ENCODE measurements around the gene STAMBP. TPM values are rescaled to one million over a fixed set of nuclear protein-coding genes. Genes with fewer than 3 reads are reported as not detected.
"Not testable (repeated sequence)": the region's sequence is repeated elsewhere in the genome, so short reads cannot be mapped to it uniquely, and the experiment has no call there.

STAMBP gene
- total RNA-seq, 1 donor from 2014 or later, result 35.9 TPM

DNA sequence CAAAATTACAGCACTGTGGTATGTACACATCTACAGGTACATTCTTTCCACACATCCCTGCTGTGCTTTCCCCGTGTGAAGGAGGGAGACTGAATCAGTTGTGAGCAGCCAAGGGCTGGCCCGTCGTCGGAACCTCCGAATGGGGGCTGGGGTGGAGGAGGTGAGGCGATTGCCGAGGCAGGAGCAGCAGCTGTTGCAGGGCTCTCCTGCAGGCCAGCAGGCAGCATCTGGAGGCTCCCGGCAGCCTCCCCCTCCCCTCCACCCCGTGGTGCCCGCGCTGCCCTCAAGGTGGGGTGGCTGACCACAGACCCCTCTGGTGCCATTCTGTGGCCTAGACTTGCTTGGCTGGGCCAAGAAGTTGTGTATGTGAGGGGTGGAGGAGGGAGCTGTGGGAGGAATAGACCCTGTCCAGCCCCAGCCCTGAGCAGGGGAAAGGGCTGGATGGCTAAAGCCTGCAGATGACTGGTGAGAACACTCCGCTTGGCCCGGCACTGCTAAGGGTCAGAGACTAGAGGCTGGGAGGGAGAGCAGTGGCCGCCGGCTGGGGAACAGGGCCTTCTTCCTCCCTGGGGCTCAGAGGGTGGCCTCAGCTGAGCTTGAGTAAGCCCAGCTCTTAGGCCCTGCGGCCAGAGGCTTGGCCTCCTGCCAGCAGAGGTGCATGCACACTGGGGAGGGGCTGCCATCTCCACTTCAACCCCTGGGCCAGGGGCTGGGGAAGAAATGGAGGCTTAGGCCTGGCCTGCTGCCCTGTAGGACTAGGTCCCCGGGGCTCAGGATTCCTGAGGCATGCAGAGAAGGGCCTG is 7.6 kb downstream of the STAMBP start:
- intact Hi-C loops (cut with micrococcal nuclease), result no loop called here

DNA sequence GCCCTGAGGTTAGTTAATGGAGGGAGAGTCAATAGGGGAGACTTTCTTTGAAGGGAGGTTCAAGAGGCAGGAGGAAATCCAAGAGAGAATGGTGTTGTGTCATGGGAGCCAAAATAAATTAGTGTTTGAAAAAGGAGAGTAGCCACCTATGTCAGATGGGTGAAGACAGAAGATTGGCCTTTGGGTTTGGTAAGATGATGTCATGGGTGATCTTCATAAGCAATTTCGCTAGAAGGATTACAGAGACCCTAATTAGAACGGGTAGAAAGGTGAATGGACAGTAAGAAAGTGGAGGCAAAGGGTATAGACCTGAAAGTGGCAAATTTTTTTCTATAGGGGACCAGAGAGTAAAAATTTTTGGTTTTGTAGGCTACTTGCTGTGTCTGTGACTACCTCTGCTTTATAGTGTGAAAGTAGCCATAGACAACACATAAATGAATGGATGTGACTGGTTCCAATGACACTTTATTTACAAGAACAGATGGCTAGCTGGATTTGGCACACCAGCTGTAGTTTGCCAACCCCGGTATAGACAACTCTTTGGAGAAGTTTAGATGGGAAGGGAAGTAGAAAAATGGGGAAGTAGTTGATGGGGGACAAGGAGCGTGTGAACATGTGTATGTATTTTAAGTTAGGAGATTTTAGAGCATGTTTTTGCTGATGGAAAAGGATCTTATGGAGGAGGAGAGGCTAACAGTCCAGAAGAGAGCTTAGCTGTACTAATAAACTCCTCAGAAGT is 9.3 kb downstream of the STAMBP start:
- intact Hi-C loops (cut with micrococcal nuclease), result no loop called here

DNA sequence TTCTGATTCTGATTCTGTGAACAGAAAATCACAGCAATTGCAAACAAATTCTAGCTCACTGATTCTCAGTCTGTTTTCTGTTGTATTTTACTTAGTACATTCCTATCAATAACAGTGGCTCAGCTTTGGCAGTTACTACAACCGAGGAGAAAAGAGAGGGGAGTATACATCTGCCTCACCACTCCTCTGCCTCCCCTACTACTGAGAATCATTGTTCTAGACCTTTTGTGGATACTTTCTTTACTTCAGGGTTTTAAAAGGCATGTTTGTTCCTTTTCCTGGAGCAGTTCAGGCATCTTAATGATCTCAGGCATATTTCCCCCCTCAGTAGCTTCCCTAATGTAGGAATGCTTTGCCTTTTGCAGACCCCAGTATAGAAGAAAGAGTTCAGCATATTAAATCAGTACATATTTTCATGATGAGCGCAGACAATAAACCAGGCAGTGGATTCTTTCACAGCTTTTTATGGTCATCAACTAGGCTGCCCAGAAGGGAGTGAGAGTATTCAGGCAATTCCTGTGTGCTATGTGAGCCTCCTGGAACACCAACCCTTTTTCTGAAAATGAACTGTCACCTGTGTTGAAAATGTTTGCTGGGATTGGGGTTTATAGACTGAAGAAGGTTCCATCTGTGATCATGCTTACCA is 10.3 kb downstream of the STAMBP start:
- intact Hi-C loops (cut with micrococcal nuclease), result no loop called here

DNA sequence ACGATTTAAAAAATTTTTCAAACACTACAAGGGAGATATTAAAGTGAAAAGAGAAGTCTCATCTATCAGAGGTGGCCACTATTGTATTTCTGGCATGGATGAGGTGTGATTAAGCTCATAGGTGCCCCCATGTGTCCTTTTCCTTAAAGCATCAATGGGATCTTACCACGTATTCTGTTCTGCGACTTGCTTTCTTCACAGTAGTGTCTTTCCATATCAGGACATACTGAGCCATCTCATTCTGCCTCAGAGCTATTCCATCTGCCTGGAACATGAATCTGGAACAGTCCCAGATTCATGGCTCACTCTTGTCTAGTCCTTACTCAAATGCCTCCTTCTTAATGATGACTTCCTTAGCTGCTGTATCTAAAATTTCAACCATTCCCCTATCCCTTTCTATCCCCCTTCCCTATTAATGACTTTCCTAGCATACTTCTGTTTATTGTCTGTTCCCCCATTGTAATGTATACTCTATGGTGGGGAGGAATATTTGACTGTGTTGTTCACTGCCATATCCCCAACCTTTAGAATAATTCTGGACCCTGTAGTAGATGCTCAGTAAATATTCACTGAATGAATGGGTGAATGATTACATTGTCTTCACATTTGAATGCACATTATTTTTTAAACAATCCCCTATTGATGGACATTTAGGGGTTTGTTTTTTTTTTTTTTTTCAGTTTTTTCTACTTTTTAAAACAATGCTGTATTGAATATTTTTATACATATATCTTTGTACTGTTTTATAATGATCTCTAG is 11.1 kb downstream of the STAMBP start:
- intact Hi-C loops (cut with micrococcal nuclease), result no loop called here

DNA sequence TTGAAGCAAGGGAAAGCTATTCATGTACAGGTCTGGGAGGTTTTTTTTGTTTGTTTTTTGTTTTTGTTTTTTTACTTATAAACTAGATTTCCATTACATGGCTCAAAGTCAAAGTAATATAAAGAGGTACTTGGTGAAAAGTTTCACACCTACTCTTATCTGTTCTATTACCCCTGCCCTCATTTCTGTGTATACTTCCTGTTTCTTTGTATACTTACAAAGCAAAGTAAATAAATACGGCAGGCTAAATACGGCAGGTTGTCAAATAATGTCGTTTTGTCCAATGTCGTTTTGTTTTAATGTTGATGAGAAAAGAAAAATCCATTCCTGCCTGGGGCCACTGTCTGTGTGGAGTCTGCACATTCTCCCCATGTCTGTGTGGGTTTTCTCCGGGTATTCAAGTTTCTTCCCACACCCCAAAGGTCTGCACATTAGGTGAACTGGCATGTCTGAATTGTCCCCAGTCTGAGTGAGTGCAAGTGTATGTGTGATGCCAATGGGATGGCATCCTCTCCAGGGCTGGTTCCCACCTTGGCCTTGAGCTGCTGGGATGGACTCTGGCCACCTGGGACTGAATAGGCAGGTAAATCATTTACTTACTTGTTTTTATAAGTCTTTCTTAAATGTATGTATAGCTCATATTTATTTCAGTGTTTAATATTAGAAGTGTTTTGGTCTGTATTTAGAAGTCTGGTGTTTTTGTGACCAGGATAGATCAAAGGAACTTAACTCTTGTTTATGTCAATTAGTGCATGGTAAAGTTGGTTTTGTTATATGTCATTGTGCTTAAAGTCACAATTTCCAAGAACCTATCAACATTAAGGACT is 13.4 kb downstream of the STAMBP start:
- intact Hi-C loops (cut with micrococcal nuclease), result no loop called here

DNA sequence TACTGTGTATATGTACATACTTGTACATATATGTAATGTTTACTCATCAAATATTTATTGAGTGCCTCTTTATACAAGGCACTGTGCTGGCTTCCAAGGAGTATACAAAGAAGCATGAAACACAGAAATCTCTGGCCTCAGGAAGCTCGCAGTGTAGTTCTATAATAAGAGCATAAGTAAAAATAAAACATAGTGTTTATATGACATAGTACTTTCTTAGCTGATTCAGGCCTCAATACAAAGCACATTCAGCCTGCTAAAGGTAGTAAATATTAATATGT is 13.9 kb downstream of the STAMBP start:
- intact Hi-C loops (cut with micrococcal nuclease), result no loop called here

DNA sequence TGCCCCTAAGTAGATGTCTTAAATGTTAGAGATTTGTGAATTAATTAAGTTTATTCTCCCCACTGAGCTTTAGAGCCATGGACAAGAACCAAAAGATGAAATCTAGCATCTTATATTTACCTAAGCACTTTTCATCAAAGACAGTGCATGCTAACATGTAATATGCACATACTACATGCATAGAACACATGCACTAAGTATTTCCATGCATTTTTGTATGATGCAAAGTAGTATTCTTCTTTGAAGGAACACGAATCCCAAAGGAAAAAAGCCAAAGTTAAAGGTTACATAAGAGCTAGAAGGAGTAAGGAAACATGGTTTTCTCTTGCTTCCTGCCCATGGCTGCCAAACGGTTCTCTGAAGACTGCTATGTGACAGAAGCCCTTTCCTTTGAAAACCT is 15.3 kb downstream of the STAMBP start:
- intact Hi-C loops (cut with micrococcal nuclease), result no loop called here

DNA sequence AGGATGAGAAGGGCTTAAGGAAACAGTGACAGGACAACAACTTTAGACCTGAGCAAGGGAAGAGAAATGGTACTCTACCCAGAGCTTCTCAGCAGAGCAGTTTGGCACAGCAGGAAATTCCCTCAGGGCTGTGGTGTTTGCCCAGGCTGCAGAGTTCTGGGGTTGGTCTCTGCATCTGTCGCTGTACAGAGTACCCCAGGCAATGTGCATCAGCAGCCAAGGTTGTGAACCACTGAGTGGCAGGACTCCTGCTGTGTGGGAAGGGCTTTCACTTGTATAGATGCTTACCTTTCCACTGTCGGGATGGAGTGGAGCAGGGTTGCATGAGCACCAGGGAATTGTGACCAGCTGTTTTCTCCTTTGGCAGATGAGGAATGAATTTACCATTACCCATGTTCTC is 21.2 kb downstream of the STAMBP start:
- intact Hi-C loops (cut with micrococcal nuclease), result no loop called here

DNA sequence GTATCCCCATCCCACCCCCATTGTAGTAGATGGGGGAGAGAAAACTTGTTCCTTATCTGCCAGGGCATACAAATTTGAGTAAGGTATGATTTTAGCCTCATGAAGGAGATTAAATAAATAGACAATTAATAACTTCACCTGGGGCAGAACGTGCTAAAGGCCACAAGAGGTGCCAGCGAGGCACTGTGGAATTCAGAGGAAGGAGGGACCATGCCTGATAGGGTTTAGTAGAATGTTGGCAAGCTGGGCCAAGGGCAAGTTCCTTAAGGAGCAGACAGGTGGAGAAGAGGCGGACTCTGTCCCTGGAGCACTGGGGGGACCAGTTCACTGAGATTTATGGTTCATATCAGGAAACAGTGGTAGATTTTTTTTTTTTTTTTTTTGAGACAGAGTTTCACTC is 22.5 kb downstream of the STAMBP start:
- intact Hi-C loops (cut with micrococcal nuclease), result no loop called here

DNA sequence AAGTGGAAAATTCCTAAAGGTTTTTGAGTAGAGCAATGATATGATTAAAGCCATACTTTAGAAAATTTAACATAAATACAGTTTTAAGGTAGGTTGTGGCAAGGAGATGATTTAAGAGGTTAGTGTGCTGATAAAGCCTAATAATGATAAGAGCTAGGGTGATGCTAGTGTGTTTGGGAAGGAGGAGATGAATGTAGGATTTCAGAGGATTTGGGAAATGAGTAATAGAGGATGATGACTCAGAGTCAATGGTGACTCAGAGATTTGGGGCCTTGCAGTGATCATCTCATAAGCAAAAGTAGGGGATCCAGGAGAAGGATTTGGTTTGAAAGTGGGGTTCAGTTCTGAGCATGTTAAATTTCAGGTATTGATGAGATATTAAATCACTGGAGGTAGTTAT is 23.3 kb downstream of the STAMBP start:
- intact Hi-C loops (cut with micrococcal nuclease), result no loop called here

DNA sequence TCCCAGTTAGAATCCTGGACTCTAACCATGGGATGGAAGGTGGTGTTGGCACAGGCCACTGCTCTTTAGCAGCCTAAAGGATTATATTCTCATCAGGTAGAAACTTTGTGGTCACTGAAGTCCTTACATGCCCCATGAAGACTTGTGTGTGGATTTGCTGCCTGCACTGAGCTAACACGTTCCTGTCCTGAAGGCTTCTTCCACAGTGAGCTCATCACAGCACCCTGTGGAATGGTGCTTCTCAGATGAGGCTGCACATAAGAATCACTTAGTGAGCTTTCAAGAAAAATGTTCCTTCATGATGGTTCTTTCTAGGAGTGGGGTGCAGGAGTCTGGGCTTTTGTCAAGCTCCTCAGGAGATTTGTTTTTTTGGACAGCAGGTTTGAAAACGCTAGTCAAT is 26.8 kb downstream of the STAMBP start:
- intact Hi-C loops (cut with micrococcal nuclease), result no loop called here

DNA sequence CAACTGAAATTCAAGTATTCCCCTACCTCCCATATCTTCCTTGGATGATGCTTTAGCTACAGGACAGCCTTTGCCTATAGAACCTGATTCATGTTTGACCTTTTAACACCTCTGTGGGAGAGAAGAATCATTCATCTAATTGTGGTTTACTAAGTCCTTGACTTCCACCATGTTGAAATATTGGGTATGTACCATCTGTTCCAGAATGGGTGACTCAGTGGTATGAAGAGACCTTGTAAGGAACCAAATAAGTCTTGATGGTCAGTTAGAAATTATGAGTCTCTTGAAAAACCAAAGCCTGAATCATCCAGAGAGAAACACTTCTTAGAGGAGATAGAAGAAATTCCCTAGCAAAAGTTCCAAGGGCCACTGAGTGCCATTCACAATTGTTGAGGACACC is 27.5 kb downstream of the STAMBP start:
- intact Hi-C loops (cut with micrococcal nuclease), result no loop called here

DNA sequence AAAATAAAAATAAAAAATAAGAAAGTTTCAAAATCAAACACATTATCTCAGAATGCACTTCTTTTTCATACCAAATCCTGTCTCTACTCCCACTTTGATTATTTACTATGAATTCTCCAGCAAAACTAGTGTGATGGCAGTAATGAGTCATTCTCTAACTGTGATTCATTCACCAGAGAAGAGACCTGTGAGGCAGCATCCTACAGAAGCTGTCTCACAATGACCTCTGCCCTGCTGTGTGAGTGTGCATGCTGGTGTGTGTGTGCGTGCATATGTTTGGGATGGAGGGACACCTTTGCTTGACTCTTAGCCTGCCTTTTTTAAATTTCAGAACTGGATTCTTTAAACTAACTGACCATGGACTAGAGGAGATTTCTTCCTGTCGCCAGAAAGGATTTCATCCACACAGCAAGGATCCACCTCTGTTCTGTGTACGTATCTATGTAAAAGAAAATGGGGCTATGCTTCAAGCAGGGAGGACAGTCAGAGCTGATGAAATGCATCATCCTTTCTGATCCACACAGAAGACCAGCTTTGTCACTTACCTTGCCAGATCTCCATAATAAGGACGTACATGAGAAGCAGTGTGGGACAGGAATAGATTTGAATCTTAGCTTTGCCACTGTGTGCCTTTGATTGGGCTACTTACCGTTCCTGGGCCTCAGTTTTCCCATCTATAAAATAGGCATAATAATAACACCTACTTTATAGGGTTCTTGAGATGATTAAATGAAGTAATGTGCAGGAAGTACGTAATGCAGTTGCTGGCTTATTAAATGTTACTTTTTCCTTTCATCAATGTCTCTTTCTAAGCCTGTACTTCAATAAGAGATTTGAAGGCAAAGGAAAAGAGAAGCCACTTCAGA is 31.2 kb downstream of the STAMBP start:
- intact Hi-C loops (cut with micrococcal nuclease), result no loop called here

DNA sequence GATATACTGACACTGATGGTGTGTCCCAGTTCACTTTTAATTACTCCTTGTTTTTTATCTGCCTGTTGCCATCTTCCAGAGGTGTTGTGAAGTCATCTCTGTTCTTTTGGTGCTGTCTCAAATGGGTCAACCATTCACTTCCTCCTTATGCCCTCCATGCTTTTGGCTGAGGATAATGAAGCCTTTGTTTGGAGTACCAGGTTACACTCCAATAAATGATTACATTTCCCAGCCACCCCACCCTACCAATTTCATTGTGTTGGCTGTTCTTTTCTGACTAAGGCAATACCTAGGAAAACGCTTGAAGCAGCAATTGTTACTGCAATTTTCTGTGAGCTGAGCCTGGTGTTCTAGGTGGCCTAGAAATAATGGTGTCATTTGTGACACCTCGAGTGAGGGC is 34.2 kb downstream of the STAMBP start:
- intact Hi-C loops (cut with micrococcal nuclease), result no loop called here

DNA sequence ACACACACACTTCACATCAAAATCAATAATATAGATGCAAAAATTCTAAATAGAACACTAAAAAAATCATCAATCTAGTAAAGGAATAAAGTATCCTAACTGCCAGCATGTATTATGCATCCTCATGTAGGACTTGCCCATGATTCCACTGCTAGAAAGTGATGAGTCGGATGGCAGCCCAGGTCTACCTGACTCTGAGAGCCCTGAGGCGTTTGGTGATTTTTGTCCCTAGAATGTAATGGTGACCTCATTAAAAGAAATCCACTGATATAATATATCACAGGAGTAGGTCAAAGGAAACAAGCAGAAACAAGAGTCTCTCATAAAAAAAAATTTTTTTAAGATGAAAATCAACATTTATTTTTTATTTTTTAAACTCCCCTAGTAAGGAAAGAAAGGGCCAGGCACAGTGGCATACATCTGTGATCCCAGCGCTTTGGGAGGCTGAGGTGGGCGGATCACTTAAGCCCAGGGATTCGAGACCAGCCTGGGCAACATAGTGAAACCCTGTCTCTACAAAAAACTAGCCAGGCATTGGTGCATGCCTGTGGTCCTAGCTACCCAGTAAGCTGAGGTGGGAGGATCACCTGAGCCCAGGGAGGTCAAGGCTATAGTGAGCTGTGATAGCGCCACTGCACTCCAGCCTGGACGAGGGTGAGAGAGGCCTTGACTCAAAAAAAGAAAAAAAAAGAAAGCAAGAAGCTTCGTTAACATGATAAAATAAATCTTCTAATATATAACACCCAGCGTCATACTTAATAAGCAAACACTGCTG is 39.6 kb downstream of the STAMBP start:
- intact Hi-C loops (cut with micrococcal nuclease), result no loop called here

DNA sequence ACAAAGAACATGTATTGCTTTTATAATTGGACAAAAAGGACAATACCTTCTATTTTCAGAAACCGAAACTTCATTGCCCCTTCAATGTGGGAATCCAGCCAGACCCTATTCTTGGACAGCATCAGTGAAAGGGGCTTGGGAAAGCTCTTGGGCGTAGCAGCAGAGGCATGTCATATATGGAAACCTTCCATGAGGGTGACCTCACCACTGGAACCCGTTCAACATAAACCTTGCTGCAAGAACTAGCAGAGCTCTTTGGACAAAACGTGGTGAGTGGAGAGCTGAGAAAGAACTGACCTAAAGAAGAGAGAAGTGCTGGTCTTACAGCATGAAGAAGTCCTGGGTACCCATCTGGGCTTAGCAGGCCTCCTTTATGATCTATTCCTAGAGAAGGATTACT is 41.3 kb downstream of the STAMBP start:
- intact Hi-C loops (cut with micrococcal nuclease), result no loop called here

DNA sequence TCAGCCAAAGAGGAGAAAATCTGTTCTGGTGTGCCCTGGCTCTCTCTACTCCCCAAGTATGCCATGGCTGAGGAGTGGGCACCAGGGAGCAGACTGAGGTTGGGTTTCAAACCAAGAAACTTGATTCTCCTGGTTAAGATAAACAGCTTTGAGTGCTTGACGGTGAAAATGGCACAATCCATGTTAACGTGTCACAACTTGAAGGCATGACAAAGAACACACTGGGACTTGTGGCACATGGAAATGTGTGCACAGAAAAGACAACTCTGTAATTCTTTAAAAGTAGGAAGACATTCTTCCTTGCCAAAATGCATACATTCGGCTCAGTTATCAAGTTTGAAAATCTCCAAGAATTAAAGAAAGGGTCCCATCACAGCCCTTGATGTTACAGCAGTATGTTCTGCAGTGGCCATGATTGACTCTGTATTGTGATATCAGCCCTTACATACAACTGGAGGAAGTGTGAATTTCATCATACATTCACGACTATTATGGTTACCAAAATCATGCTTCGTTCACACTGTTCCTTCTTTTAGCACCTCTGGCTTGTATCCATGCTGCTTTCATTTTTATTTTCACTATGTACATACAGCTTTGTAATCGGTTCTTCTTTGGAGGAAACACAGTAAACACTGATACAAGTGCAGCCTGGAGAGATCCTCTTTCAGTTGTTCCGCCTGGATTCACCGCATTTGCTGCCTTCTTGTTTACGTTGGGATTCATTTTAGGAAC is 48.5 kb downstream of the STAMBP start:
- intact Hi-C loops (cut with micrococcal nuclease), result no loop called here

DNA sequence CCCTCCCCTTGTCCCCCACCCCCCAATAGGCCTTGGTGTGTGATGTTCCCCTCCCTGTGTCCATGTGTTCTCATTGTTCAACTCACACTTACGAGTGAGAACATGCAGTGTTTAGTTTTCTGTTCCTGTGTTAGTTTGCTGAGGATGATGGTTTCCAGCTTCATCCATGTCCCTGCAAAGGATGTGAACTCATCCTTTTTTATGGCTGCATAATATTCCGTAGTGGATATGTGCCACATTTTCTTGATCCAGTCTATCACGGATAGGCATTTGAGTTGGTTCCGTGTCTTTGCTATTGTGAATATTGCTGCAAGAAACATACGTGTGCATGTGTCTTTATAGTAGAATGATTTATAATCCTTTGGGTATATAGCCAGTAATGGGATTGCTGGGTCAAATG is 49.2 kb downstream of the STAMBP start:
- intact Hi-C loops (cut with micrococcal nuclease), result not testable (repeated sequence)

DNA sequence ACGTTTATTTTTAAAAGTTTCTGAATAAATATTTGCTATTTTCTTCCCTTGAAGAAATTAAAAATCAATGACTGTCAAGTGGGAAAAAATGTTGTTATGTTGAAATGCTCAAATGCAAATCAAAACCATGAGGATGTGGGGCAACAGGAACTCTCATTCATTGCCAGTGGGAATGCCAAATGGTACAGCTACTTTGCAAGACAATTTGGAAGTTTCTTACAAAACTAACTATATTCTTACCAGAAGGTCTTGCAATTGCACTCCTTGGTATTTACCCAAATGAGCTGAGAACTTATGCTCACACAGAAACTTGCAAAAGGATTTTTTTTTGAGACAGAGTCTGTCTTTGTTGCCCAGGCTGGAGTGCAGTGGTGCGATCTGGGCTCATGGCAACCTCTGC is 56.6 kb downstream of the STAMBP start:
- intact Hi-C loops (cut with micrococcal nuclease), result no loop called here
